GM12892 (cell line): ENCODE data around the gene MAN2B1.

Source experiments
- POLR2A ChIP-seq: IDR thresholded peaks from 2 replicates; pipeline ENCODE4 v1.6.1; 2011; ENCODE audit warnings: low read depth, low read length, control low read depth
- POLR2AphosphoS5 ChIP-seq: IDR thresholded peaks from 2 replicates; pipeline ENCODE4 v1.6.1; 2011; ENCODE audit warnings: low read depth, low read length, control low read depth

GRCh38 chr19:12649941-12650340, 16.6 kb downstream of the MAN2B1 start:
- TF ChIP-seq POLR2AphosphoS5 (no peak), POLR2A (no peak)
